MG63 (cell line): ENCODE measurements around the gene THAP6. TPM values are rescaled to one million over a fixed set of nuclear protein-coding genes. Genes with fewer than 3 reads are reported as not detected.

ENCODE experiments used
- DNase-seq: peaks from one replicate; pipeline ENCODE4 v3.0.0-alpha.2; 2020
- H3K27me3 ChIP-seq: fragments of 250-450 bp; sonication (Bioruptor Pico); 2 replicates; pipeline ENCODE4 v1.5.1; 2020; ENCODE audit warnings: mild to moderate bottlenecking, moderate library complexity
- H3K36me3 ChIP-seq: fragments of 250-450 bp; sonication (Bioruptor Pico); 2 replicates; pipeline ENCODE4 v1.5.1; 2020; ENCODE audit warnings: mild to moderate bottlenecking, moderate library complexity
- H3K4me3 ChIP-seq: fragments of 250-450 bp; sonication (Bioruptor Pico); 2 replicates; pipeline ENCODE4 v1.5.1; 2020; ENCODE audit warnings: mild to moderate bottlenecking, moderate library complexity
- H3K9me3 ChIP-seq: fragments of 250-450 bp; sonication (Bioruptor Pico); 2 replicates; pipeline ENCODE4 v1.5.1; 2020; ENCODE audit warnings: mild to moderate bottlenecking, moderate library complexity
- total RNA-seq: library from RNA; depleted of rRNA; stranded (reverse); fragments of >200 nt; shearing (Covaris generic); gene quantifications from 2 replicates; pipeline ENCODE4 v1.2.3, GENCODE V29; 2014; ENCODE audit warnings: low replicate concordance; rRNA removed

THAP6 gene
- total RNA-seq, 1 experiment from 2014 or later: 6.4 TPM

DNA sequence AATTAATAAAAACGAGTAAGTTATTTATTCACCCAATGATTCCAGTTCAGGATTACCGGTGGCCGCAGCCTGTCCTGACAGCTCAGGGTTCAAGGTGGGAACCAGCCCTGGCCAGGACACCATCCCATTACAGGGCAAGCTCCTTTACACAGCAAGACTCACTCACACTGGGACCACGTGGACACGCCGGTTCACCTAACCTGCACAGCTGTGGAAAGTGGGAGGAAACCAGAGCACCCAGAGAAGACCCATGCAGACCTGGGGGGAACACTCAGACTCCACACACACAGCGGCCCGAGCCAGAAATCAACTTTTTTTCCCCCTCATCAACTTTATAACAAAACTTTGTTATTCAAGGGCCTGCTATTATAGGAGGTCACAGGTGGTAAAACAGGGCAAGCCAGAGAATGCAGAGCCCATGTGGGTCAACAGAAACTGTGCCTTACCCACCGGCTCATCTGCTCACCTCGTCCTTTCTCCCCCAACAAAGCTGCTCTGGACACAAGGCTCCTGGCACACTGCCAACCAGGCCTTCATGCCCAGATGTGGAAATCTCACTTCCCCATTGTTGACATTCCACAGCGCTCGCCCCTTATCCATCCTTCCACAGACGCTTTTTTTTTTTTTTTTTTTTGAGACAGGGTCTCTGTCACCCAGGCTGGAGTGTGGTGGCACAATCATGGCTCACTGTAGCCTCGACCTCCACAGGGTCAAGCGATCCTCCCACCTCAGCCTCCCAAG is 33.5 kb downstream of the THAP6 start:
- no peaks in the 10 kb centered on the region for H3K27me3 ChIP-seq
- H3K9me3 ChIP-seq: no peaks in the 10 kb centered on the region
- no peaks in the 10 kb centered on the region for H3K36me3 ChIP-seq
- no peak for DNase-seq
- no peak overlapping the region for H3K4me3 ChIP-seq

DNA sequence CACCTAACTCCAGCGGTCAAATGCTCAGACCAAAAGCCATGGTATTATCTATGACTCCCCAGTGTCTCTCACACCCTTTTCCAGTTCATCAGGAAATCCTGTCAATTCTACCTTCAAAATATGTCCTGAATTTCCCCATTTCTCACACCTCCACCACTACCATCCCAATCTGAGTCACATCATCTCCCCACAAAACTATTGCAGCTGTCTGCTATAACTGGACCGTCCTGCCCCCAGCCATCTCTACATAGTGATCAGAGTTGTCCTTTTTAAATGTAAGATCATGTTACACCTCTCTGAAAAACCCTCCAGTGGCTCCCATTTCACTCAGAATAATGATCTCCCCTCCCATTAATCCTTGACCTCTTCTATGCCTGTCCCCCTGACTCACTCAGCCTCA is 34.7 kb downstream of the THAP6 start:
- Histone ChIP-seq H3K36me3 (no peaks in the 10 kb centered on the region), H3K9me3 (no peaks in the 10 kb centered on the region), H3K27me3 (no peaks in the 10 kb centered on the region), H3K4me3 (no peak overlapping the region)
- no peak for DNase-seq

DNA sequence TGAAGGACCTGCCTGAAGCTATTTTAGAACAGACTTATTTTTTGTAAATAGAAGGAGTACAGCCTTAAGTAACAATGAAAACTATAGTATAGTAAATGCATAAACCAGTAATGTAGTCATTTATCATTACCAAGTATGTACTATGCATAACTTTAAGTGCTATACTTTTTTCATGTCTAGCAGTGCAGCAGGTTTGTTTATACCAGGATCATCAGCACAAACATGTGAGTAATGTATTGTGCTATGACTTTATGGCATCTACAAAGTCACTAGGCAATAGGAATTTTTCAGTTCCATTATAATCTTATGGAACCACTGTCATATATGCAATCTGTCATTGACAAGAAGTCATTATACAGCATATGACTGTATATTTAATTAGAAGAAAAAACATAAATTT is 38.2 kb downstream of the THAP6 start:
- Histone ChIP-seq H3K27me3 (no peaks in the 10 kb centered on the region), H3K4me3 (no peak overlapping the region), H3K9me3 (no peaks in the 10 kb centered on the region), H3K36me3 (no peaks in the 10 kb centered on the region)
- no peak for DNase-seq

DNA sequence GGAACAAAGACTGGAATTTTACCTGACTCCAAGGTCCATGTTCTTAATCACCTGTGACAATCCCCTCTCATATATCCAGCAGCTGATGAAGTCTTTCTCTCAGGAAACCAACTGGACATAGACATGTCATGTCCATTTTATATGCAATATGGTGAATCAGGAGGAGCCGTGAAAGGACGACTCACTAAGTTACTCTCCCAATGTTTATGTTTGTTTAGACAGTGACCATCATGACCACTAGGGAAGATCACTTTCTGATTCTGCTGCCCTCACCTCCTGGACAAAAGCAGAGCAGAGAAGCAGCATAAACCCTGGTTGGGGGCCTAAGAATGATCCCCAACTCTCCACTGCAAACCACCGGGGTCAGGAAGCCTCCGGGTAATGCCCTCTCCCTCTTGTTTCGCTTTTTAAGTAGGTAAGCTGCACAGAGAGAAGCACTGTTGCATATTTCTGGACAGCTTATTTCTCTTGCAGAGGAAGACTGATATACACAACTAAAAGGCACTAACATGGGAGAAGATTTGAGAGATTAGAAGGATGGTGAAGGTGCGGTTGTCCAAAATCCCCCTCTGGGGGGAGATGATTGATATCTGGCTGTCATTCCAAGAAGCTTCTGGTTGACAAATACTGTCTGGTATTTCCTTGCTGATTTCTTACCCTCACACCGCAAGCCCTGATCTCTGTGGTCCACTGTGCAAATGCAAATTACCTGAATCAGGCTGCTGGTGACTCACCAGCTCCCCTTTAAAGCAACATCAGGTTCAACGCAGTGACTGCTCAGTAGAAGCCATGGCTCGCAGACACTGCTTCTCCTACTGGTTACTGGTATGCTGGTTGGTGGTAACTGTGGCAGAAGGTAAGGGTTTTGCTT is 41.3 kb downstream of the THAP6 start, which contains the start of gene ODAPH:
ODAPH (plus strand) TSS at position 773 of the 871 bp plus-strand sequence; CDS start at position 790, 17 bp downstream.
- H3K9me3 ChIP-seq: no peaks in the 10 kb centered on the region
- H3K36me3 ChIP-seq: no peaks in the 10 kb centered on the region
- H3K4me3 ChIP-seq: no peak within 1 kb of the TSS
- DNase-seq: no peak
- H3K27me3 ChIP-seq: no peaks in the 10 kb centered on the region

DNA sequence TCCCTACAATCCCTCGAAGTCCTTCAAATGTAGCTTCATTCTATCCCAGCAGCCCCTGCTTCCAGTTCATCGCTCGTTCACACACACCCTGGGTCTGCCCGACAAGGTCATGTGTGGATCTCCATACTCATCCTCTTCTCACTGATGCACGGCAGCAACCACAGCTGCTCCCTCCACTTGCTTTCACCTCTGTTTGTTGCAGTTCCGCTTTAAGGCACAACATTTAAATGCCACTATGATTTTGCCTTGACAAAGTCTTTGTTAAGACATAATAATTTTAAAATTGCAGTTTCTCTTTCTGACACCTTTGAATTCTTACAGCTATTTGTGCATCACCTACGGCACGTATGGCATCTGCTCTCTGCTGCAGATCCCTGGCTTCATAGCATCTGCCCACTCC is 43.4 kb downstream of the THAP6 start:
- no peak for DNase-seq
- H3K9me3 ChIP-seq: no peaks in the 10 kb centered on the region
- H3K36me3 ChIP-seq: no peaks in the 10 kb centered on the region
- H3K4me3 ChIP-seq: no peak overlapping the region
- no peaks in the 10 kb centered on the region for H3K27me3 ChIP-seq

DNA sequence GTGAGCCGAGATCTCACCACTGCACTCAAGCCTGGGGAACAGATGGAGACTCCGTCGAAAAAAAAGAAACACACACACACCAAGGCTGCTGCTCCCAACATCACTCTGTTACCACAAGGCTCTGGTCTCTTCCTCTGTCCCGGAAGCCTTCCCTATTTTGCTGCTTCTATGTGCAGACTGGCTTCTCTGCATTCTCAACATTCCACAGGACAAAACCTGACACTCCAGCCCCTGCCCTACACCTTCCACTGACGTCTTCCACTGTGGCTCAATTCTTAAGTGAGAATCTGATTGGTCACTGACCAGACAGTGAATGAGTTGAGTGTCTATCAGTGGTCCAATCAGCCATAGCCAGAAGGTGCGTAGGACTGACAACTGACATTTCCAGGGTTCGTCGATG is 47.5 kb downstream of the THAP6 start:
- no peak overlapping the region for H3K4me3 ChIP-seq
- H3K27me3 ChIP-seq: no peaks in the 10 kb centered on the region
- DNase-seq: no peak

DNA sequence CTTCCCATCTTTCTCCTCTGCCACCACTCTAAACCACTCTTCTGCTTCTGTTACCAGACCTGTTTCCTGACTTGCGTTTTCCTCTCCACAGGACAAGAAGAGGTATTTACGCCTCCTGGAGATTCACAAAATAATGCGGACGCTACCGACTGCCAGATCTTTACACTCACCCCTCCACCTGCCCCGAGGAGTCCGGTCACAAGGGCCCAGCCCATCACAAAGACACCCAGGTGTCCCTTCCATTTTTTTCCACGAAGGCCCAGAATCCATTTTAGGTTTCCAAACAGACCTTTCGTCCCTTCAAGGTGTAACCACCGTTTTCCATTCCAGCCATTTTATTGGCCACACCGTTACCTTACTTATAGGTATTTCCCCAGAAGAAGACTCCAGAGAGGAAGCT is 49.8 kb downstream of the THAP6 start:
- no peak for DNase-seq
- Histone ChIP-seq H3K4me3 (no peak overlapping the region), H3K9me3 (no peaks in the 10 kb centered on the region)

More for the DNA sequence above, 47.5 kb downstream of the THAP6 start:
- Histone ChIP-seq H3K9me3 (no peaks in the 10 kb centered on the region), H3K36me3 (no peaks in the 10 kb centered on the region)

DNA sequence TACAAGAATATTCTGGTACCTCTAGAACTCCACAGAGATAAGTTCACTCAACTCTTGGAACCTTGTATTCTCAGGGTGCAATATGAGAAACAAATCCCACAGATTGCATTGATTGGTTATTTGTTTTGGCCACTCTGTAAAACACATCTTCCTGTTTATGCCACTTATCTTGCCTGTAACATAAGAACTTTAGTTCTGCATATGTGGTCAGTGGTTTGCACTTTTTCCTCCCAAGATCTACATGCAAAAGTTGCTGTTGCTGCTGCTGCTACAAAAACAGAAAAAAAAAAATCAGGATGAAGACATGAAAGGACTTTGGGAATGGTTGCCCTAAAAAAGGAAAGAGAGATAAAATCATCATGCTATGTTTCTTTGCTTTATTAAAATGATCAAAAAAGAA is 51.2 kb downstream of the THAP6 start:
- Histone ChIP-seq H3K4me3 (no peak overlapping the region), H3K9me3 (no peaks in the 10 kb centered on the region), H3K27me3 (no peaks in the 10 kb centered on the region), H3K36me3 (no peaks in the 10 kb centered on the region)
- DNase-seq: no peak

More for the DNA sequence above, 49.8 kb downstream of the THAP6 start:
- no peaks in the 10 kb centered on the region for H3K36me3 ChIP-seq
- no peaks in the 10 kb centered on the region for H3K27me3 ChIP-seq

DNA sequence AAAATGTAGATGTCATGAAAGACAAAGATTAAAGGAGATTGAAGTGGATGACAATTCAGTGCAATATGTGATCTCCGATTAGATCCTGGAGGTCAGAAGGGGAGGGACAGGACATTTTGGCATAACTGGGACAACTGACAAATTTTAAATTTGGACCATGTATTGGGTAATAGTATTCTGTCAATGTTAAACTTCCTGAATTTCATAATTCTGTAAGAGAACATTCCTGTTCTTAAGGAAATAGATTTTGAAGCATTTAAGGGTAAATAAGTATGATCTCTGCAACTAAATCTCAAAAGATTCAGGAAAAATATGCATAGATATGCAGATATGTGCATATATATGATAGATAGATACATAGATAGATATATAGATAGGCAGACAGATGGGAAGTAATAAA is 52.6 kb downstream of the THAP6 start:
- H3K27me3 ChIP-seq: no peaks in the 10 kb centered on the region
- H3K9me3 ChIP-seq: no peaks in the 10 kb centered on the region
- H3K36me3 ChIP-seq: no peaks in the 10 kb centered on the region
- no peak overlapping the region for H3K4me3 ChIP-seq
- no peak for DNase-seq

DNA sequence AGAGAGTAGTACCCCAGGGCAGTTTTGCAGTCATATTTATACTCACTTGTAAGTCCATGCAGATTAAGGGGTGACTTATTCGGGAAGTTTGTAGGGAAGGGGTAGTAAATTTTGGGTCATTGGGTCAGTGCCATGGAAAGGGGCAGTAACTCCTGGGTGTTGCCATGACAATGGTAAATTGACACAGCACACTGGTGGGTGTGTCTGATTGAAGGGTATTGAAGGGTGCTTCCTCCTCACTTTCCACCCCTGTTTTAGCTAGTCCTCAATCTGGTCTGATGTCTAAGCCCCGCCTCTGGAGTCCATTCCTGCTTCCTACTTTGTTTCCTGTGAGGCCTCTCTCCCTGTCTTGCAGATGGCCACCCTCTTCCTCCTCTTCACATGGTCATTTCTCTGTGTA is 53.5 kb downstream of the THAP6 start:
- no peaks in the 10 kb centered on the region; the same call in 1 of the 2 replicates for H3K27me3 ChIP-seq
- no peaks in the 10 kb centered on the region for H3K9me3 ChIP-seq
- DNase-seq: no peak
- H3K4me3 ChIP-seq: no peak overlapping the region
- no peaks in the 10 kb centered on the region for H3K36me3 ChIP-seq

Other genes with a start within 250 kb of the THAP6 start
- gene RCHY1, start 70 bp upstream of the THAP6 start, total RNA-seq: 4.8 and 8.7 TPM in 2 replicates
- gene ODAPH, start 41.6 kb downstream of the THAP6 start, total RNA-seq: not detected in 2 replicates
- gene CDKL2, start 116.1 kb downstream of the THAP6 start, total RNA-seq: not detected in 2 replicates
- 21.3 and 41.9 TPM in 2 replicates for gene G3BP2, start 158.9 kb downstream of the THAP6 start, total RNA-seq
- gene USO1, start 210.1 kb downstream of the THAP6 start, total RNA-seq: 21.8 and 26.5 TPM in 2 replicates